Activated CD4-positive, alpha-beta T cell treated with anti-CD3 and anti-CD28 coated beads for 24 hours (primary cell): Measurements from ENCODE around the gene PXMP4.

Experiments used
- DNase-seq, 2 donors: peaks; one replicate each; pipeline ENCODE4 v3.0.0-alpha.2; 2020; ENCODE audit warnings: low read depth in 2 of 2

Gene PXMP4

GRCh38 chr20:33732166-33732970 lies 12.3 kb upstream of the PXMP4 start:
- DNase-seq, result peak; percentile 63 to 66

GRCh38 chr20:33731693-33732165 lies 11.6 kb upstream of the PXMP4 start, which contains the start of gene ZNF341:
Gene ZNF341 (plus strand): TSS chr20:33731996. CDS start chr20:33732022, 26 bp downstream.
- peak; percentile 78 to 83 for DNase-seq

DNA sequence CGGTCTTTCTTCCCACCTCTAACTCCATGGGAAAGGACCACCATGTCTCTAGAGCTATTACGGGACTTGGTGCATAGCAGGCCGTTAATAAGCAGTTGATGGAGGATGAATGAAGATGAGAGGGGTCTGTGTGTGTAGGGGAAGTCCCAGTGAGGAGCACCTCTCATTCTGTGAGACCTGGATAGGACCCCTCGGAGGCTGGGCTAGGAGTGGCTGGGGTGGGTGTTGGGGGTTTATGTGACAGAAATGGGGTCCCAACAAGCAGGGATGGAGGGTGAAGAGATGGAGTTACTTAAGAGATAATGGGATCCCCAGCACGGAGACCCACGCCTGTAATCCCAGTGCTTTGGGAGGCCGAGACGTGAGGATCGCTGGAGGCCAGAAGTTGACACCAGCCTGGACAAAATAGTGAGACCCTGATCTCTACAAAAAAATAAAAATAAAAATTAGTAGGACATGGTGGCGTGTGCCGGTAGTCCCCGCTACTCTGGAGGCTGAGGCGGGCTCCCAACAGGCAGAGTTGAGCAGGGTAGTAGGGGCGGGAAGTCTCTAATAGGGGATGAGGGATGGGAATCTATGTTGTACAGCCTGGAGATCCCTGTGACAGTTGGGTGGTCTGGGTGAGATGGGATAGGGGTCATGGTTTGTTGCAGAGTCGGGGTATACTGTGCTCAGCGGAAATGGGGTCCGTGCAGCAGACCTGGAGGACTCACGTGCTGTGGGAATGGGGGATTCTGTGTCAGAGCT lies 11.0 kb upstream of the PXMP4 start:
- no peak for DNase-seq

- DNase-seq, result no peak
Measured at GRCh38 chr20:33729101-33729500, 9.0 kb upstream of the PXMP4 start.

- DNase-seq, result no peak
Measured at GRCh38 chr20:33728463-33728862, 8.4 kb upstream of the PXMP4 start.

DNA sequence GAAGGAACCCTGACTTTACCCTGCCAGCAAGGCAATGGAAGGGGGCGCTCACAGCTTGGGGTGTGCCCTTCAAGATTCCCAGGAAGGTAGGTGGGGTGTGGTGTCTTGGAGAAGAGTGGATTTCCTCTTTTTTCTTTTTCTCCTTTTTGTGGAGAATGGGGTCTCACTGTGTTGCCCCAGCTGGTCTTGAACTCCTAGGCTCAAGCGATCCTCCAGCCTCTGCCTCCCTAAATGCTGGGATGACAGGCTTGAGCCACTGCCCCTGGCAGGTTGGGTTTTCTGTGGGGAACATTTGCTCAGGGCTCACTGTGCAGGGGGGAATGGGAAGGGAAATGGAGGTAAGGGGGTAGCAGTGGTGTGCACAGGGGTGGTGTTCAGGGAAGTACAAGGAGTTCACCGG lies 7.7 kb upstream of the PXMP4 start:
- DNase-seq, result no peak

DNA sequence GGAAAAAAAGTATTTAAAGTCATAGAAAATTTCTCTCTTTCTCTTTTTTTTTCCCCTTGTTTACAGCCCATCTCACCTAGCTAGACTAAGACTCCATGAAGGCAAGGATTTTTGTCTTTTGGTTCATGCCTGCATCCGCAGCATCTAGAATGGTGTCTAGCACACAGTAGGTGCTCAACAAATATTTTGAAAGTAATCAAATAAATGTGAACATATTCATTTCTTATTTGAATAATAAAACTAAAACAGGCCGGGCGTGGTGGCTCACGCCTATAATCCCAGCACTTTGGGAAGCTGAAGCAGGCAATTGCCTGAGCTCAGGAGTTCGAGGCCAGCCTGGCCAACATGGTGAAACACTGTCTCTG lies 7.0 kb upstream of the PXMP4 start:
- no peak for DNase-seq

DNA sequence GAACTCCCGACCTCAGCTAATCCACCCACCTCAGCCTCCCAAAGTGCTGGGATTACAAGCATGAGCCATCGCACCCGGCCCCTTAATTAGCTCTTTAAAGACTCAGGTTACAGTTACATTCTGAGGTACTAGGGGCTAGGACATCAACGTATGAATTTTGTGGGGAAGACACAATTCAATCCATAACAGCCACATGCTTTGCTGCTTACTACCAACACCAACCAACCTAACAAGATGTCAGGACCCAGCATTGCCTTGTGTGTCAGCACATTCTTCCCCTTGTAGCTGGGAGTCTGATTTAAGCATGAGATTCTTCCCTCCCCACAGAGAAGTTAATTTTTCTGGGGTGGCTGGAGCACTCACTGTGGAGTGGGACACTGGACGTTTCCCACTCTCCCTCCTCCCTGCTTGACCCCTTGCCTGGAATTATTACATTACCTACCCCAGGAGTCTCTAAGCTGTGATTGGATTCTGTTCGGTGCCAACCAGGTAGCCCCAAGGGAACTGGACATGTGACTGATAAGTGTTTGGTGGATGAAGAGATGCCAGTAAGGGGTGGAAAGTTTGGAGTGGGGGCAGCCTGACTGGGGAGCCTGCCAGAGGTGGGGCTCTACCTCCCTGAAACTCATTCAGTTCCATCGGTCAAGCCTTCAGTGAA lies 5.6 kb upstream of the PXMP4 start:
- DNase-seq, result no peak

DNA sequence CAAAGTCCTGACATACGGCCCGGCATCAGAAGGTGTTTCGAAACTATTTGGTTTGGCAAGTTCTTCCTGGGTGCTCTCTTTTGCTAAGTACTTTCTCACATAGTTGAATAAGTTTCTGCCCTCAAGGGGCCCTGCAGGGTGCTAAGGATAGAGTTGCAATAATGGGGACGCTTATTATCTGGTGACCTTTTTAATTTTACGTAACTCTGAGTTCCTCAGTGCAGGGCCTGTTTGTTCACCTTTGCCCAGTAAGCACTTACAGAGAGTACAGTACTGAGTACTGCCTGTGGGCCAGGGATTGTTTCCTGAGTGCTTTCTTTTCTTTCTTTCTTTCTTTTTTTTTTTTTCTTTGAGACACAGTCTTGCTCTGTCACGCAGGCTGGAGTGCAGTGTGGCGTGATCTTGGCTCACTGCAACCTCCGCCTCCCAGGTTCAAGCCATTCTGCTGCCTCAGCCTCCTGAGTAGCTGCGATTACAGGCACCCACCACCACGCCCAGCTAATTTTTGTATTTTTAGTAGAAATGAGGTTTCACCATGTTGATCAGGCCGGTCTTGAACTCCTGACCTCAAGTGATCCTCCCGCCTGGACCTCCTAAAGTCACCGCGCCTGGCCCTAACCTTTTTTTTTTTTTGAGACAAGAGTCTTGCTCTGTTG lies 4.5 kb upstream of the PXMP4 start:
- DNase-seq, result no peak

- no peak for DNase-seq
Measured at GRCh38 chr20:33721391-33722140, 1.5 kb upstream of the PXMP4 start.

- no peak for DNase-seq
Measured at GRCh38 chr20:33719277-33719988, 677 bp downstream of the PXMP4 start.

GRCh38 chr20:33716498-33716897 lies 3.6 kb downstream of the PXMP4 start:
- DNase-seq, result no peak

- DNase-seq, result no peak
Measured at GRCh38 chr20:33713865-33714367, 6.2 kb downstream of the PXMP4 start.

DNA sequence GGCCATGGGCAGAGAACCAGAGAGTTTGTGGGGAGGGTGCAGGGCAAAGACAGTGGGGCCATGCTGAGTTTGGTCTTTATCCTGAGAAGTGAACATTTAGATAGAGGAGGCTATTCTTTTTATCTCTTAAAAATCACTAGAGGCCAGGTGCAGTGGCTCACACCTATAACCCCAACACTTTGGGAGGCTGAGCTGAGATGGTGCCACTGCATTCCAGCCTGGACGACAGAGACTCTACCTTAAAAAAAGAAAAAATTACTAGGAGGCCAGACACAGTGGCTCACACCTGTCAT lies 8.7 kb downstream of the PXMP4 start:
- DNase-seq, result no peak

DNA sequence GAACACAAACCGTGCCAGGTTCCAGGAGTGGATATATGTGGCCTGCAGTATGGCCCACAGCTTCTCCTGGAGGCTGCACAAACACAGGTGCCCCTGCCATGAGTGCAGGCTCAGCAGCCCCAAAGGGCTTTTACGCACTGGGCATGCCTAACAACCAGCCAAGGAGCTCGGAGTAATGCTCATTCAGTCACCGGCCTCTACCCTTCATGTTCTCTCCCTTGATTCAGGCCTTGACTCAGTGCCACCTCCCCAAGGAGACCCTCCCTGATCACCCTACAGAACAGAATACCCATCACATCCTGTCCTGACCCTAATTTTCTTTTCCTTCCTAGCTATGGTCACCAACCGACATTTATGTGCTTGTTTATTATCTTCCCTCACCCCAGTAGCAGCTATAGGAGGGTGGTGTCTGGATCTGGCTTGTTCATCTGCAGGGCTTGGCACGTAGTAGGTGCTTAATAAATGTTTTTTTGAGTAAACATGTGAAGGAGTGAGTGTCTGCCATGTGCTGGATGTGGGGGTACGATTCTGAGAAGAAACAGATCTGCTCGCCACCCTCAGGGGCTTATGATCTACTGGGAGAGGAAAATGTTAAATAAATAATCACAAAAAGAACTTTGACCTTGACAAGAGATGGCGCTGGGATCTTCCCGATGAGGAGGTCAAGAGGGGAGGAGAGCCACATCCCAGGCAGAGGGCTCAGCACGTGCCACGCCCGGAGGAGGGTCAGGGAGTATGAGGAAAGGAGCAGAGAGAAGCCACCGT lies 9.2 kb downstream of the PXMP4 start:
- DNase-seq, result no peak

GRCh38 chr20:33709905-33710541 lies 10.1 kb downstream of the PXMP4 start:
- no peak for DNase-seq

DNA sequence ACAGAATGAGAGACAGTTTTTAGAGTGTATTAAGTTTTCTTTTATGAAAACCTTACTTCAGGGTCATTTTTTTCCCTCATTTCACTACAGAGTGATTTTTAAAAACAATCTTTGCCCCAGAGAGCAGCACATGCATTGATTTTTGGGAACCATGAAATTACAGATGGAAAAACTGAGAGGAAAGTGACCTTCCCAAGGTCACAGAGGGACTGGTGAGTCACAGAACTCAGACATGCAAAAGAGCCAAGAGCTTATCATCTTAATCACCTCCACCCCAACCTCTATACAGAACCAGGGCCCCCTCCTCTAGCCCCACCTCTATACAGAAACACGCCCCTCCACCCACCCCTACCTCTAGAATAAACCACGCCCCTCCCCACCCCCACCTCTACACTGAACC lies 10.7 kb downstream of the PXMP4 start:
- DNase-seq, result no peak

GRCh38 chr20:33707668-33708067 lies 12.4 kb downstream of the PXMP4 start:
- DNase-seq, result no peak

DNA sequence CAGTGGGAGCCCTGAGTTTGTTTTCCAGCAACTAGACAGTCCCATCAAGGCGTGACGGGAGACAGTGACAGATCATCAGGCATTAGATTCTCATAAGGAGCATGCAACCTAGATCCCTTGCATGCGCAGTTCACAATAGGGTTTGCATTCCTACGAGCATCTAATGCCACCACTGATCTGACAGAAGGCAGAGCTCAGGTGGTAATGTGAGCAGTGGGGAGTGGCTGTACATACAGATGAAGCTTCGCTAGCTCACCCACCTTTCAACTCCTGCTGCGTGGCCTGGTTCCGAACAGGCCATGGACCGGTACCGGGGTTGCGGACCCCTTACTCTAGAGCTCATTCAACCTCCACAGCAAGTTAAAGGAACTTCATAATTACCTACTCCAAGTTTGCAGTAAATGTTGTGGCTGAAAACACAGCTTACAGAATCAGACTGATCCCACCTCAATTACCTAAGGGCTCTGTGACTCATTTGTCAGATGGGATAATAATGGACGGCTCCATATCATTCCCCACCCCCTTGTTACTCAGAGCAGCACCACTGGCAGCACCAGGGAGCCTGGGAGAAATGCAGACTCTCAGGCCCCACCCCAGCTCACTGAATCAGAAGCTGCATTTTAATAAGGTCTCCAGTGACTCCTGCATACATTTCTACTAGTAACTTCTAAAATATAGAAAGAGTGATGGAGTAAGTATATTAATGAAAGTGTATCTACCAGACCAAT lies 15.7 kb downstream of the PXMP4 start:
- no peak for DNase-seq
